A549 (cell line): ENCODE measurements around the gene MRPL44.

Experiments
- CBX8 ChIP-seq: fragments of 200-600 bp; sonication (generic); IDR thresholded peaks from 2 replicates; pipeline ENCODE4 v1.6.1; 2016
- CHD4 ChIP-seq: fragments of 200-600 bp; sonication (generic); IDR thresholded peaks from 2 replicates; pipeline ENCODE4 v1.6.1; 2016; ENCODE audit warnings: antibody characterized with exemption, mild to moderate bottlenecking, borderline replicate concordance
- EP300 ChIP-seq, 2 experiments: fragments of >200 bp; sonication (Bioruptor Twin); formaldehyde crosslinking; IDR thresholded peaks; 2 replicates in 1 of 2; 3 replicates in 1 of 2; pipeline ENCODE4 v1.6.1; 2016 to 2017
- HDAC2 ChIP-seq: fragments of 200-600 bp; sonication (generic); IDR thresholded peaks from 2 replicates; pipeline ENCODE4 v1.6.1; 2016
- ZC3H11A ChIP-seq: fragments of 450-650 bp; IDR thresholded peaks from 2 replicates; pipeline ENCODE4 v1.6.1; 2014; ENCODE audit warnings: antibody characterized with exemption, mild to moderate bottlenecking
- ZFP36 ChIP-seq: fragments of 450-650 bp; IDR thresholded peaks from 2 replicates; pipeline ENCODE4 v1.6.1; 2014; ENCODE audit warnings: borderline replicate concordance; ENCODE audit not compliant: partially characterized antibody
- TF ChIP-seq, protein P1 (sequence below): fragments of 450-650 bp; IDR thresholded peaks from 2 replicates; pipeline ENCODE4 v1.6.1; 2014; ENCODE audit warnings: antibody characterized with exemption
- TF ChIP-seq, protein P2 (sequence below): fragments of 200-600 bp; sonication (generic); IDR thresholded peaks from 2 replicates; pipeline ENCODE4 v1.6.1; 2016; ENCODE audit warnings: antibody characterized with exemption, mild to moderate bottlenecking, moderate library complexity
- TF ChIP-seq, protein P3 (sequence below): fragments of >200 bp; sonication (Bioruptor Twin); formaldehyde crosslinking; IDR thresholded peaks from 3 replicates; pipeline ENCODE4 v1.5.1; 2016

DNA sequence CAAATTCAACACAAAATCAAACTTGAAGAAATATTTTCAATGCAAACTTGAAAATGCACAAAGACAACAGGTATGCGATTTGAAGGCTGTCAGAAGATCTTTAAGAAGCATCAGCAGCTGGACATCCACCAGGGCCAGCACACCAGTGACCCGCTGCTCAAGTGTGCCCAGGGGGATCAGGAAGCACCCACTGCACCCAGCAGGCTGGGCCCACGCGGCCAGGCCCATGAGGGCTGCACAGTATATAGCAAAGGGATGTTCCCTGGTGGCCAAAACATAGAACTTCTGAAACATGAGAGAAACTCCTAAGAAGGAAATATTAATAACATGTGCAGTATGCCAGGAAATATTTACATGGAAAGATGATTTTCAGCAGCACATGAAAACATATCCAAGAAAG is 37.2 kb upstream of the MRPL44 start:
- TF ChIP-seq ZFP36, result no peak
- TF ChIP-seq CHD4, result no peak
- TF ChIP-seq, protein P1, sequence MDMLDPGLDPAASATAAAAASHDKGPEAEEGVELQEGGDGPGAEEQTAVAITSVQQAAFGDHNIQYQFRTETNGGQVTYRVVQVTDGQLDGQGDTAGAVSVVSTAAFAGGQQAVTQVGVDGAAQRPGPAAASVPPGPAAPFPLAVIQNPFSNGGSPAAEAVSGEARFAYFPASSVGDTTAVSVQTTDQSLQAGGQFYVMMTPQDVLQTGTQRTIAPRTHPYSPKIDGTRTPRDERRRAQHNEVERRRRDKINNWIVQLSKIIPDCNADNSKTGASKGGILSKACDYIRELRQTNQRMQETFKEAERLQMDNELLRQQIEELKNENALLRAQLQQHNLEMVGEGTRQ, result no peak
- TF ChIP-seq HDAC2, result no peak
- TF ChIP-seq, protein P2, sequence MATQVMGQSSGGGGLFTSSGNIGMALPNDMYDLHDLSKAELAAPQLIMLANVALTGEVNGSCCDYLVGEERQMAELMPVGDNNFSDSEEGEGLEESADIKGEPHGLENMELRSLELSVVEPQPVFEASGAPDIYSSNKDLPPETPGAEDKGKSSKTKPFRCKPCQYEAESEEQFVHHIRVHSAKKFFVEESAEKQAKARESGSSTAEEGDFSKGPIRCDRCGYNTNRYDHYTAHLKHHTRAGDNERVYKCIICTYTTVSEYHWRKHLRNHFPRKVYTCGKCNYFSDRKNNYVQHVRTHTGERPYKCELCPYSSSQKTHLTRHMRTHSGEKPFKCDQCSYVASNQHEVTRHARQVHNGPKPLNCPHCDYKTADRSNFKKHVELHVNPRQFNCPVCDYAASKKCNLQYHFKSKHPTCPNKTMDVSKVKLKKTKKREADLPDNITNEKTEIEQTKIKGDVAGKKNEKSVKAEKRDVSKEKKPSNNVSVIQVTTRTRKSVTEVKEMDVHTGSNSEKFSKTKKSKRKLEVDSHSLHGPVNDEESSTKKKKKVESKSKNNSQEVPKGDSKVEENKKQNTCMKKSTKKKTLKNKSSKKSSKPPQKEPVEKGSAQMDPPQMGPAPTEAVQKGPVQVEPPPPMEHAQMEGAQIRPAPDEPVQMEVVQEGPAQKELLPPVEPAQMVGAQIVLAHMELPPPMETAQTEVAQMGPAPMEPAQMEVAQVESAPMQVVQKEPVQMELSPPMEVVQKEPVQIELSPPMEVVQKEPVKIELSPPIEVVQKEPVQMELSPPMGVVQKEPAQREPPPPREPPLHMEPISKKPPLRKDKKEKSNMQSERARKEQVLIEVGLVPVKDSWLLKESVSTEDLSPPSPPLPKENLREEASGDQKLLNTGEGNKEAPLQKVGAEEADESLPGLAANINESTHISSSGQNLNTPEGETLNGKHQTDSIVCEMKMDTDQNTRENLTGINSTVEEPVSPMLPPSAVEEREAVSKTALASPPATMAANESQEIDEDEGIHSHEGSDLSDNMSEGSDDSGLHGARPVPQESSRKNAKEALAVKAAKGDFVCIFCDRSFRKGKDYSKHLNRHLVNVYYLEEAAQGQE, result no peak
- no peak for TF ChIP-seq ZC3H11A
- TF ChIP-seq, protein P3, sequence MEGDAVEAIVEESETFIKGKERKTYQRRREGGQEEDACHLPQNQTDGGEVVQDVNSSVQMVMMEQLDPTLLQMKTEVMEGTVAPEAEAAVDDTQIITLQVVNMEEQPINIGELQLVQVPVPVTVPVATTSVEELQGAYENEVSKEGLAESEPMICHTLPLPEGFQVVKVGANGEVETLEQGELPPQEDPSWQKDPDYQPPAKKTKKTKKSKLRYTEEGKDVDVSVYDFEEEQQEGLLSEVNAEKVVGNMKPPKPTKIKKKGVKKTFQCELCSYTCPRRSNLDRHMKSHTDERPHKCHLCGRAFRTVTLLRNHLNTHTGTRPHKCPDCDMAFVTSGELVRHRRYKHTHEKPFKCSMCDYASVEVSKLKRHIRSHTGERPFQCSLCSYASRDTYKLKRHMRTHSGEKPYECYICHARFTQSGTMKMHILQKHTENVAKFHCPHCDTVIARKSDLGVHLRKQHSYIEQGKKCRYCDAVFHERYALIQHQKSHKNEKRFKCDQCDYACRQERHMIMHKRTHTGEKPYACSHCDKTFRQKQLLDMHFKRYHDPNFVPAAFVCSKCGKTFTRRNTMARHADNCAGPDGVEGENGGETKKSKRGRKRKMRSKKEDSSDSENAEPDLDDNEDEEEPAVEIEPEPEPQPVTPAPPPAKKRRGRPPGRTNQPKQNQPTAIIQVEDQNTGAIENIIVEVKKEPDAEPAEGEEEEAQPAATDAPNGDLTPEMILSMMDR, result no peak
- TF ChIP-seq EP300 (IDR thresholded peaks at IDR 0.05), result no peak
- TF ChIP-seq CBX8, result no peak
